Ishikawa (cell line): ENCODE results near the gene FLT3LG.
A peak's percentile ranks its signal among the peaks of the same experiment; 100 is the strongest.

Experiments
- EP300 ChIP-seq: IDR thresholded peaks from 2 replicates; pipeline ENCODE4 v1.6.1; 2012; ENCODE audit warnings: borderline replicate concordance
- MAX ChIP-seq: IDR thresholded peaks from 2 replicates; pipeline ENCODE4 v1.6.1; 2012
- USF1 ChIP-seq: IDR thresholded peaks from 2 replicates; pipeline ENCODE4 v1.6.1; 2012
- ZBTB7A ChIP-seq: IDR thresholded peaks from 2 replicates; pipeline ENCODE4 v1.6.1; 2012; ENCODE audit warnings: low read depth

- TF ChIP-seq EP300: no peak
- TF ChIP-seq ZBTB7A: peak; percentile 89
- no peak for TF ChIP-seq MAX
- no peak for TF ChIP-seq USF1
These were observed at the start of gene FLT3LG for GRCh38 chr19:49473868-49474541.
